ENCODE results near the gene FAM149A.

FAM149A gene

GRCh38 chr4:186105647-186106321, 1.3 kb downstream of the FAM149A start:
- peak; percentile 82 for FAIRE-seq

GRCh38 chr4:186107947-186108346, 3.4 kb downstream of the FAM149A start:
- FAIRE-seq: no peak

- FAIRE-seq: no peak
Observed at GRCh38 chr4:186108391-186108790, 3.9 kb downstream of the FAM149A start.

GRCh38 chr4:186109245-186109644, 4.7 kb downstream of the FAM149A start:
- FAIRE-seq: no peak

- no peak for FAIRE-seq
Observed at GRCh38 chr4:186116697-186117096, 12.2 kb downstream of the FAM149A start.

GRCh38 chr4:186118582-186118981, 14.1 kb downstream of the FAM149A start:
- no peak for FAIRE-seq

- peak; percentile 97 for FAIRE-seq
Observed at GRCh38 chr4:186121057-186121456, 16.6 kb downstream of the FAM149A start.

- FAIRE-seq: no peak
Observed at GRCh38 chr4:186128842-186129241, 24.3 kb downstream of the FAM149A start.

- no peak for FAIRE-seq
Observed at GRCh38 chr4:186131935-186132334, 27.4 kb downstream of the FAM149A start.

GRCh38 chr4:186132577-186133242, 28.2 kb downstream of the FAM149A start:
- no peak for FAIRE-seq

- no peak for FAIRE-seq
Observed at GRCh38 chr4:186134257-186134656, 29.8 kb downstream of the FAM149A start.

- FAIRE-seq: no peak
Observed at GRCh38 chr4:186134861-186135260, 30.4 kb downstream of the FAM149A start.

- peak; percentile 99 for FAIRE-seq
Observed at GRCh38 chr4:186137196-186137794, 32.8 kb downstream of the FAM149A start.

- no peak for FAIRE-seq
Observed at GRCh38 chr4:186144198-186144945, 39.9 kb downstream of the FAM149A start.

- FAIRE-seq: no peak
Observed at GRCh38 chr4:186144946-186145569, 40.6 kb downstream of the FAM149A start.

- no peak for FAIRE-seq
Observed at GRCh38 chr4:186146458-186146857, 42.0 kb downstream of the FAM149A start.

GRCh38 chr4:186148336-186148975, 44.0 kb downstream of the FAM149A start:
- peak; percentile 91 for FAIRE-seq

GRCh38 chr4:186149872-186150271, 45.4 kb downstream of the FAM149A start:
- no peak for FAIRE-seq

GRCh38 chr4:186150926-186151325, 46.4 kb downstream of the FAM149A start:
- FAIRE-seq: no peak

- no peak for FAIRE-seq
Observed at GRCh38 chr4:186151499-186151898, 47.0 kb downstream of the FAM149A start.

- FAIRE-seq: no peak
Observed at GRCh38 chr4:186158021-186158813, 53.7 kb downstream of the FAM149A start.

GRCh38 chr4:186158966-186159365, 54.5 kb downstream of the FAM149A start:
- FAIRE-seq: no peak

Data from islet of Langerhans (tissue), 1 donor.